IMR-90 (cell line): ENCODE data around the gene CROCC2. TPM values are rescaled to one million over a fixed set of nuclear protein-coding genes. Genes with fewer than 3 reads are reported as not detected.
A peak's percentile ranks its signal among the peaks of the same experiment; 100 is the strongest.

Experiments
- ATAC-seq: fragments of 200-7000 bp; cut with Tn5 transposase; 2 replicates; pipeline ENCODE4 v1.9.1; 2020; ENCODE audit warnings: low read depth, mild to moderate bottlenecking, moderate library complexity
- BruUV-seq: library from RNA; stranded (reverse); fragments of 400-500 nt; replicated peaks from 2 replicates; lab custom pipeline; 2021; lab: Mats Ljungman, UMichigan
- CTCF ChIA-PET: fragments of 300-600 bp; formaldehyde crosslinking; extraction: SDS; loops from one replicate; lab custom pipeline; 2021; ENCODE audit warnings: antibody characterized with exemption; lab: Yijun Ruan, JAX
- POLR2A ChIA-PET: fragments of 300-600 bp; sonication (Branson Sonifier 250); formaldehyde crosslinking; loops from one replicate; lab custom pipeline; 2022; ENCODE audit warnings: antibody characterized with exemption; ENCODE audit not compliant: unreplicated experiment; lab: Charles Lee
- DNase-seq: peaks from one replicate; pipeline ENCODE4 v3.0.0; 2013
- H2AFZ ChIP-seq: replicated peaks from 2 replicates; pipeline ENCODE3; 2013; ENCODE audit warnings: low read length, mild to moderate bottlenecking; ENCODE audit not compliant: poor library complexity
- H2AK5ac ChIP-seq: 2 replicates; pipeline ENCODE4 v1.6.1; 2013; ENCODE audit warnings: low read depth, low read length, inconsistent platforms
- H2AK9ac ChIP-seq: replicated peaks from 2 replicates; pipeline ENCODE3; 2013; ENCODE audit warnings: mild to moderate bottlenecking, low read depth, low read length, moderate library complexity; ENCODE audit not compliant: poor library complexity
- H2BK120ac ChIP-seq: 2 replicates; pipeline ENCODE4 v1.6.1; 2013; ENCODE audit warnings: low read depth, low read length, inconsistent platforms
- H2BK15ac ChIP-seq: 3 replicates; pipeline ENCODE4 v1.6.1; 2013; ENCODE audit warnings: low read depth, low read length, inconsistent platforms
- H2BK20ac ChIP-seq: 2 replicates; pipeline ENCODE4 v1.6.1; 2013; ENCODE audit warnings: low read depth, mild to moderate bottlenecking, inconsistent platforms, low read length, moderate library complexity
- H2BK5ac ChIP-seq: 2 replicates; pipeline ENCODE4 v1.6.1; 2013; ENCODE audit warnings: mild to moderate bottlenecking, low read depth, low read length, inconsistent platforms; ENCODE audit not compliant: poor library complexity, severe bottlenecking
- H3K14ac ChIP-seq: replicated peaks from 2 replicates; pipeline ENCODE4 v1.6.1; 2013; ENCODE audit warnings: low read depth, low read length, inconsistent platforms
- H3K18ac ChIP-seq: 2 replicates; pipeline ENCODE4 v1.6.1; 2013; ENCODE audit warnings: low read depth, low read length, control low read depth
- H3K23ac ChIP-seq: 2 replicates; pipeline ENCODE4 v1.6.1; 2013; ENCODE audit warnings: low read depth, low read length, inconsistent platforms
- H3K27ac ChIP-seq: 2 replicates; pipeline ENCODE4 v1.5.1; 2013; ENCODE audit warnings: mild to moderate bottlenecking, control low read depth, low read length; ENCODE audit not compliant: insufficient read depth
- H3K27me3 ChIP-seq: 2 replicates; pipeline ENCODE4 v1.6.1; 2013; ENCODE audit warnings: low read length; ENCODE audit not compliant: control insufficient read depth, insufficient read depth
- H3K36me3 ChIP-seq: 2 replicates; pipeline ENCODE4 v1.6.1; 2013; ENCODE audit warnings: low read length, mixed read lengths; ENCODE audit not compliant: control insufficient read depth, insufficient read depth
- H3K4ac ChIP-seq: 2 replicates; pipeline ENCODE4 v1.6.1; 2013; ENCODE audit warnings: low read depth, low read length, inconsistent platforms
- H3K4me1 ChIP-seq: 2 replicates; pipeline ENCODE4 v1.6.1; 2013; ENCODE audit warnings: low read length, mixed read lengths; ENCODE audit not compliant: control insufficient read depth, insufficient read depth
- H3K4me2 ChIP-seq: 2 replicates; pipeline ENCODE4 v1.6.1; 2013; ENCODE audit warnings: low read depth, mild to moderate bottlenecking, control low read depth, low read length, moderate library complexity
- H3K4me3 ChIP-seq: 2 replicates; pipeline ENCODE4 v1.5.1; 2013; ENCODE audit warnings: low read depth, mild to moderate bottlenecking, control low read depth, low read length, moderate library complexity; ENCODE audit not compliant: insufficient read depth
- H3K56ac ChIP-seq: 2 replicates; pipeline ENCODE4 v1.6.1; 2013; ENCODE audit warnings: low read length, inconsistent platforms; ENCODE audit not compliant: insufficient read depth; ENCODE audit errors: extremely low read depth
- H3K79me1 ChIP-seq, 2 experiments: 2 replicates each; pipeline ENCODE4 v1.6.1; 2013; ENCODE audit warnings: low read length in 2 of 2, inconsistent platforms in 1 of 2, low read depth in 1 of 2
- H3K9ac ChIP-seq: 2 replicates; pipeline ENCODE4 v1.6.1; 2013; ENCODE audit warnings: low read depth, low read length, control low read depth
- H3K9me1 ChIP-seq: 2 replicates; pipeline ENCODE4 v1.6.1; 2013; ENCODE audit warnings: low read length, inconsistent platforms; ENCODE audit not compliant: insufficient read depth
- H3K9me3 ChIP-seq: 2 replicates; pipeline ENCODE4 v1.6.1; 2013; ENCODE audit warnings: low read length; ENCODE audit not compliant: control insufficient read depth, insufficient read depth
- H4K20me1 ChIP-seq: 2 replicates; pipeline ENCODE4 v1.6.1; 2013; ENCODE audit warnings: low read length, inconsistent platforms; ENCODE audit not compliant: insufficient read depth
- H4K5ac ChIP-seq: 2 replicates; pipeline ENCODE4 v1.6.1; 2013; ENCODE audit warnings: mild to moderate bottlenecking, low read depth, low read length, control low read depth
- H4K8ac ChIP-seq, 2 experiments: 2 replicates each; pipeline ENCODE4 v1.6.1; 2013; ENCODE audit warnings: low read depth in 2 of 2, low read length in 2 of 2, control low read depth in 1 of 2, inconsistent platforms in 1 of 2
- H4K91ac ChIP-seq: 2 replicates; pipeline ENCODE4 v1.6.1; 2013; ENCODE audit warnings: low read depth, low read length, inconsistent platforms; ENCODE audit not compliant: insufficient read depth
- BHLHE40 ChIP-seq: fragments of 150-350 bp; IDR thresholded peaks from 2 replicates; pipeline ENCODE4 v1.6.1; 2016; ENCODE audit warnings: mild to moderate bottlenecking, low read depth, low read length
- CEBPB ChIP-seq: IDR thresholded peaks from 2 replicates; pipeline ENCODE4 v1.6.1; 2012; ENCODE audit warnings: low read depth, low read length, improper control_type of control experiment
- CHD1 ChIP-seq: IDR thresholded peaks from 2 replicates; pipeline ENCODE4 v1.6.1; 2012; ENCODE audit warnings: low read depth, low read length, improper control_type of control experiment
- FOS ChIP-seq: fragments of 150-350 bp; IDR thresholded peaks from 2 replicates; pipeline ENCODE4 v1.6.1; 2016; ENCODE audit warnings: low read depth, low read length
- MAFK ChIP-seq: IDR thresholded peaks from 2 replicates; pipeline ENCODE4 v1.6.1; 2012; ENCODE audit warnings: low read depth, low read length, improper control_type of control experiment
- MAZ ChIP-seq: IDR thresholded peaks from 2 replicates; pipeline ENCODE4 v1.6.1; 2012; ENCODE audit warnings: low read depth, mild to moderate bottlenecking, low read length, improper control_type of control experiment, moderate library complexity, borderline replicate concordance
- NFE2L2 ChIP-seq: fragments of 150-350 bp; IDR thresholded peaks from 2 replicates; pipeline ENCODE4 v1.6.1; 2016; ENCODE audit warnings: low read depth, mild to moderate bottlenecking, low read length
- RAD21 ChIP-seq: IDR thresholded peaks from 2 replicates; pipeline ENCODE4 v1.6.1; 2012; ENCODE audit warnings: low read length, improper control_type of control experiment
- RCOR1 ChIP-seq: IDR thresholded peaks from 2 replicates; pipeline ENCODE4 v1.6.1; 2012; ENCODE audit warnings: mild to moderate bottlenecking, low read length, improper control_type of control experiment; ENCODE audit not compliant: insufficient replicate concordance
- RFX5 ChIP-seq: IDR thresholded peaks from 2 replicates; pipeline ENCODE4 v1.8.0; 2012; ENCODE audit warnings: low read depth, mild to moderate bottlenecking, low read length, moderate library complexity
- SMC3 ChIP-seq: fragments of 150-350 bp; IDR thresholded peaks from 2 replicates; pipeline ENCODE4 v1.6.1; 2016; ENCODE audit warnings: low read depth, mild to moderate bottlenecking, antibody characterized with exemption, low read length, moderate library complexity
- WGBS, 2 experiments: methylation state at CpG; one replicate each; pipeline versions ENCODE4 v1.1.5 to v1.1.7; 2013; ENCODE audit warnings: missing lambda C conversion rate in 2 of 2; ENCODE audit not compliant: insufficient read length in 1 of 2; ENCODE audit errors: extremely low coverage in 2 of 2; 5-methylcytosine and 5-hydroxymethylcytosine counted together
- dilution Hi-C: fragments of 300-500 bp; cut with HindIII; formaldehyde crosslinking; loops from one replicate; pipeline ENCODE4 v1.14.3; 2018; ENCODE audit warnings: low sequenced_read_pairs; ENCODE audit not compliant: unreplicated experiment
- in situ Hi-C: fragments of 300-500 bp; cut with MboI; formaldehyde crosslinking; loops from 3 replicates; pipeline ENCODE4 v1.14.3; 2019; ENCODE audit warnings: low sequenced_read_pairs, inconsistent platforms, mixed read lengths
- intact Hi-C: fragments of 100-400 bp; cut with micrococcal nuclease; formaldehyde crosslinking; loops from 2 replicates; pipeline ENCODE4 v1.10.0; 2022
- polyA plus RNA-seq, 3 experiments: library from polyadenylated mRNA; depleted of rRNA; stranded (reverse); fragments of >200 nt; gene quantifications; 2 replicates each; pipeline ENCODE4 v1.2.3, GENCODE V29; 2012; ENCODE audit warnings: low replicate concordance in 1 of 3
- total RNA-seq: library from RNA; depleted of rRNA; stranded (reverse); fragments of >200 nt; gene quantifications from 2 replicates; pipeline ENCODE4 v1.2.3, GENCODE V29; 2012
- TF ChIP-seq, protein P1 (sequence below): conservative IDR thresholded peaks from 2 replicates; pipeline ENCODE4 v1.5.1; 2012; ENCODE audit warnings: mild to moderate bottlenecking, low read depth, low read length, improper control_type of control experiment
- TF ChIP-seq, protein P2 (sequence below): fragments of 150-350 bp; IDR thresholded peaks from 2 replicates; pipeline ENCODE4 v1.6.1; 2016; ENCODE audit warnings: low read depth, mild to moderate bottlenecking, low read length, moderate library complexity, borderline replicate concordance
- TF ChIP-seq, protein P3 (sequence below): fragments of 150-350 bp; IDR thresholded peaks from 2 replicates; pipeline ENCODE4 v1.6.1; 2017; ENCODE audit warnings: mild to moderate bottlenecking, antibody characterized with exemption, low read length, low read depth

CROCC2 gene
- total and polyA plus RNA-seq, 2 of the 4 experiments (the other 2 are of a cell fraction) = not detected

DNA sequence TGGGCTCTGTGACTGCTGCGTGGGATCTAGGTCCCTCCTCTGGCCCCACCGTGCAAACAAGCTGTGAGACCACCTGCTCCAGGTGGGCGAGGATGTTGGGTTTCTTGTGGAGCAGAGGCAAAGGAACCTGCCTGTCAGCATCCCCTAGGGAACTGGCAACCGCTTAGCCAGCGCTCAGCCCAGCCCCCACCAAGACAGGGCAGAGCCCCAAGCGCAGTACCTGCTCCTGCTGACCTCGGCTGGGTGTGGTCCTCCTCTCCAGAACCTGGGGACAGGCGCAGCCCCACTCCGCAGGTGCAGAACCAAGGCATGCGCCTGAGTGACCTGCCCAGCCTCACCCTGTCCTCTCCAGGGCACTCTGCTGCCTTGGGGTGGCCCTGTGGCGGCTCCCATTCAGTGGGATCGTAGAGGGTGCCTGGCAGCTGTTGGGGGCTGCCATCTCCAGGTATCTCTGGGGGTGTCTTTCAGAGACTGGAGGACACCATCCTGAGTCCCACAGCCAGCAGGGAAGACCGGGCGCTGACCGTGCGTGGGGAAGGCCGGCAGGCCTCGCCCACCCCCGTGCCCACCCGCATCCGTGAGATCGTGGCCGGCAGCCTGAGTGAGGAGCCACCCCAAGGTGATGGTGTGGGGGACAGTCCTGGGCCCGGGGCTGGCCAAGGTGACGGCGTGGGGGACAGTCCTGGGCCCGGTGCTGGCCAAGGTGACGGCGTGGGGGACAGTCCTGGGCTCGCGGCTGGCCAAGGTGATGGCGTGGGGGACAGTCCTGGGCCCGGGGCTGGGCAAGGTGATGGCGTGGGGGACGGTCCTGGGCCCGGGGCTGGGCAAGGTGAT is 12.3 kb downstream of the CROCC2 start:
- Histone ChIP-seq H2AK5ac (peak overlapping the region; percentile 88), H3K23ac (no peak overlapping the region), H3K27me3 (no peaks in the 10 kb centered on the region), H3K56ac (no peak overlapping the region), H3K9me3 (no peaks in the 10 kb centered on the region), H3K9me1 (peaks cover 19% of the 10 kb centered on the region), H2BK15ac (peak overlapping the region; percentile 36; the same call in 1 of the 3 replicates), H3K4me2 (no peak overlapping the region), H3K18ac (no peak overlapping the region), H3K9ac (no peak overlapping the region), H2BK5ac (no peak overlapping the region), H2BK120ac (peak overlapping the region; percentile 27; the same call in 1 of the 2 replicates), H4K8ac (no peak overlapping the region), H4K91ac (peak overlapping the region; percentile 95; the same call in 1 of the 2 replicates), H3K27ac (no peak overlapping the region), H3K4me3 (no peak overlapping the region), H3K79me1 (no peaks in the 10 kb centered on the region), H3K14ac (no peak overlapping the region), H4K5ac (no peak overlapping the region), H4K20me1 (no peaks in the 10 kb centered on the region), H3K4ac (peak overlapping the region; percentile 47; the same call in 1 of the 2 replicates), H2BK20ac (peak overlapping the region; percentile 25; the same call in 1 of the 2 replicates), H3K4me1 (peaks cover 55% of the 10 kb centered on the region), H3K36me3 (no peaks in the 10 kb centered on the region), H2AFZ (no peak overlapping the region), H2AK9ac (no peak overlapping the region)
- no TSS peak for BruUV-seq
- DNase-seq (no peak), ATAC-seq (no peak)
- 96% methylated on average over 15 of the region's 36 CpGs; no CpG with 5 or more reads in 1 of the 2 experiments for WGBS, 2 experiments
- POLR2A ChIA-PET = no interaction called here
- dilution Hi-C loops = no loop called here
- TF ChIP-seq BHLHE40 (no peak), CHD1 (no peak), RFX5 (no peak), MAZ (no peak), CEBPB (no peak), RAD21 (no peak), NFE2L2 (no peak), MAFK (no peak), RCOR1 (no peak), SMC3 (no peak), FOS (no peak)
- TF ChIP-seq, protein P1, sequence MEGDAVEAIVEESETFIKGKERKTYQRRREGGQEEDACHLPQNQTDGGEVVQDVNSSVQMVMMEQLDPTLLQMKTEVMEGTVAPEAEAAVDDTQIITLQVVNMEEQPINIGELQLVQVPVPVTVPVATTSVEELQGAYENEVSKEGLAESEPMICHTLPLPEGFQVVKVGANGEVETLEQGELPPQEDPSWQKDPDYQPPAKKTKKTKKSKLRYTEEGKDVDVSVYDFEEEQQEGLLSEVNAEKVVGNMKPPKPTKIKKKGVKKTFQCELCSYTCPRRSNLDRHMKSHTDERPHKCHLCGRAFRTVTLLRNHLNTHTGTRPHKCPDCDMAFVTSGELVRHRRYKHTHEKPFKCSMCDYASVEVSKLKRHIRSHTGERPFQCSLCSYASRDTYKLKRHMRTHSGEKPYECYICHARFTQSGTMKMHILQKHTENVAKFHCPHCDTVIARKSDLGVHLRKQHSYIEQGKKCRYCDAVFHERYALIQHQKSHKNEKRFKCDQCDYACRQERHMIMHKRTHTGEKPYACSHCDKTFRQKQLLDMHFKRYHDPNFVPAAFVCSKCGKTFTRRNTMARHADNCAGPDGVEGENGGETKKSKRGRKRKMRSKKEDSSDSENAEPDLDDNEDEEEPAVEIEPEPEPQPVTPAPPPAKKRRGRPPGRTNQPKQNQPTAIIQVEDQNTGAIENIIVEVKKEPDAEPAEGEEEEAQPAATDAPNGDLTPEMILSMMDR = no peak
- TF ChIP-seq, protein P2, sequence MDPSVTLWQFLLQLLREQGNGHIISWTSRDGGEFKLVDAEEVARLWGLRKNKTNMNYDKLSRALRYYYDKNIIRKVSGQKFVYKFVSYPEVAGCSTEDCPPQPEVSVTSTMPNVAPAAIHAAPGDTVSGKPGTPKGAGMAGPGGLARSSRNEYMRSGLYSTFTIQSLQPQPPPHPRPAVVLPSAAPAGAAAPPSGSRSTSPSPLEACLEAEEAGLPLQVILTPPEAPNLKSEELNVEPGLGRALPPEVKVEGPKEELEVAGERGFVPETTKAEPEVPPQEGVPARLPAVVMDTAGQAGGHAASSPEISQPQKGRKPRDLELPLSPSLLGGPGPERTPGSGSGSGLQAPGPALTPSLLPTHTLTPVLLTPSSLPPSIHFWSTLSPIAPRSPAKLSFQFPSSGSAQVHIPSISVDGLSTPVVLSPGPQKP = no peak
- TF ChIP-seq, protein P3, sequence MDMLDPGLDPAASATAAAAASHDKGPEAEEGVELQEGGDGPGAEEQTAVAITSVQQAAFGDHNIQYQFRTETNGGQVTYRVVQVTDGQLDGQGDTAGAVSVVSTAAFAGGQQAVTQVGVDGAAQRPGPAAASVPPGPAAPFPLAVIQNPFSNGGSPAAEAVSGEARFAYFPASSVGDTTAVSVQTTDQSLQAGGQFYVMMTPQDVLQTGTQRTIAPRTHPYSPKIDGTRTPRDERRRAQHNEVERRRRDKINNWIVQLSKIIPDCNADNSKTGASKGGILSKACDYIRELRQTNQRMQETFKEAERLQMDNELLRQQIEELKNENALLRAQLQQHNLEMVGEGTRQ = no peak
- in situ Hi-C loops = loop anchor here (5.0 kb wide), 1 partner anchor 69 kb away; no protein-coding TSS in a partner anchor
- intact Hi-C loops = no loop called here
- CTCF ChIA-PET = no interaction called here
